ENCODE measurements around the gene YDJC.
"Not testable (repeated sequence)": the region's sequence is repeated elsewhere in the genome, so short reads cannot be mapped to it uniquely, and the experiment has no call there.

The YDJC gene

DNA sequence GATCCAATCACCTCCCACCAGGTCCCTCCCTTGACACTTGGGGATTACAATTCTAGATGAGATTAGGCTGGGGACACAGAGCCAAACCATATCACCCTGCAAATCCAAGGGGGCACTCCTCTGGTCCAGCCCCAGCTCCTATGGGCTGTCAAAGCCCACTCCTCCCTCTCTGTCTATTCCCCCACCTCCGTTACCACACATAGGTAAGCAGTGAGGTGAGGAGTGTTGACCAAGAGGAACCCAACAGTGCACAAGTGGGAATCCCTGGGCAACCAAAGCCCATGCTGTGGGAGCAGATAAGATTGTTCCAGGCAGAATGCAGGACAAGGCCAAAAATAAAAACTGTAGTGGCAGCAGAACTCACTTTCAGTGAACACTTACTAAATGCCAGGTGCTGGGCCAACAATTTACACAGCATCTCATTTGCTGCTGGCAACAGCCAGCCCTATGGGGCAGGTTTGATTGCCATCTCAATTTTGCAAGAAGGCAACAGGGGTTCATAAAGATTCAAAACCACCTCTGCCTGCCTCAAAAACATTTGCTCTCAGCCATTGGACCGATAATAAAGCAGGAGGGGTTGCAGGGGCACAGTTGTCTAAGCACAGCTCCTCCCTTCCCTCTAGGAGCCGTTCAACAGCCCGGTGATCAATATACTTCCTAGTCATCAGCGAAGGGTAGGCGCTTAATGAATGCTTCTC, 21.1 kb upstream of the YDJC start:
- DNase-seq (ENCODE audit: low read depth), result no peak
- peak overlapping the region; percentile 79 for H3K4me3 ChIP-seq (ENCODE audit: low read length)
- TF ChIP-seq, protein P1, sequence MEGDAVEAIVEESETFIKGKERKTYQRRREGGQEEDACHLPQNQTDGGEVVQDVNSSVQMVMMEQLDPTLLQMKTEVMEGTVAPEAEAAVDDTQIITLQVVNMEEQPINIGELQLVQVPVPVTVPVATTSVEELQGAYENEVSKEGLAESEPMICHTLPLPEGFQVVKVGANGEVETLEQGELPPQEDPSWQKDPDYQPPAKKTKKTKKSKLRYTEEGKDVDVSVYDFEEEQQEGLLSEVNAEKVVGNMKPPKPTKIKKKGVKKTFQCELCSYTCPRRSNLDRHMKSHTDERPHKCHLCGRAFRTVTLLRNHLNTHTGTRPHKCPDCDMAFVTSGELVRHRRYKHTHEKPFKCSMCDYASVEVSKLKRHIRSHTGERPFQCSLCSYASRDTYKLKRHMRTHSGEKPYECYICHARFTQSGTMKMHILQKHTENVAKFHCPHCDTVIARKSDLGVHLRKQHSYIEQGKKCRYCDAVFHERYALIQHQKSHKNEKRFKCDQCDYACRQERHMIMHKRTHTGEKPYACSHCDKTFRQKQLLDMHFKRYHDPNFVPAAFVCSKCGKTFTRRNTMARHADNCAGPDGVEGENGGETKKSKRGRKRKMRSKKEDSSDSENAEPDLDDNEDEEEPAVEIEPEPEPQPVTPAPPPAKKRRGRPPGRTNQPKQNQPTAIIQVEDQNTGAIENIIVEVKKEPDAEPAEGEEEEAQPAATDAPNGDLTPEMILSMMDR (conservative IDR thresholded peaks at IDR 0.05; ENCODE audit: low read length), result no peak

DNA sequence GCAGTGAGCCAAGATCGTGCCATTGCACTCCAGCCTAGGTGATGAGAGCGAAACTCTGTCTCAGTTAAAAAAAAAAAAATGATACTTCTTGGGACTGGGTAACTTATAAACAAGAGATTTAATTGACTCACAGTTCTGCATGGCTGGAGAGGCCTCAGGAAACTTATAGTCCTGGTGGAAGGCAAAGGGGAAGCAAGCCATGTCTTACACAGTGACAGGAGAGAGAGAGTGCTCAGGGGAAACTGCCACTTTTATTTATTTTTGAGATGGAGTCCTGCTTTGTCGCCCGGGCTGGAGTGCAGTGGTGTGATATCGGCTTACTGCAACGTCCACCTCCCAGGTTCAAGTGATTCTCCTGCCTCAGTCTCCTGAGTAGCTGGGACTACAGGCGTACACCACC, 20.5 kb upstream of the YDJC start:
- DNase-seq (ENCODE audit: low read depth), result no peak
- H3K4me3 ChIP-seq (ENCODE audit: low read length), result no peak overlapping the region
- TF ChIP-seq, protein P1 (conservative IDR thresholded peaks at IDR 0.05; ENCODE audit: low read length), result no peak

DNA sequence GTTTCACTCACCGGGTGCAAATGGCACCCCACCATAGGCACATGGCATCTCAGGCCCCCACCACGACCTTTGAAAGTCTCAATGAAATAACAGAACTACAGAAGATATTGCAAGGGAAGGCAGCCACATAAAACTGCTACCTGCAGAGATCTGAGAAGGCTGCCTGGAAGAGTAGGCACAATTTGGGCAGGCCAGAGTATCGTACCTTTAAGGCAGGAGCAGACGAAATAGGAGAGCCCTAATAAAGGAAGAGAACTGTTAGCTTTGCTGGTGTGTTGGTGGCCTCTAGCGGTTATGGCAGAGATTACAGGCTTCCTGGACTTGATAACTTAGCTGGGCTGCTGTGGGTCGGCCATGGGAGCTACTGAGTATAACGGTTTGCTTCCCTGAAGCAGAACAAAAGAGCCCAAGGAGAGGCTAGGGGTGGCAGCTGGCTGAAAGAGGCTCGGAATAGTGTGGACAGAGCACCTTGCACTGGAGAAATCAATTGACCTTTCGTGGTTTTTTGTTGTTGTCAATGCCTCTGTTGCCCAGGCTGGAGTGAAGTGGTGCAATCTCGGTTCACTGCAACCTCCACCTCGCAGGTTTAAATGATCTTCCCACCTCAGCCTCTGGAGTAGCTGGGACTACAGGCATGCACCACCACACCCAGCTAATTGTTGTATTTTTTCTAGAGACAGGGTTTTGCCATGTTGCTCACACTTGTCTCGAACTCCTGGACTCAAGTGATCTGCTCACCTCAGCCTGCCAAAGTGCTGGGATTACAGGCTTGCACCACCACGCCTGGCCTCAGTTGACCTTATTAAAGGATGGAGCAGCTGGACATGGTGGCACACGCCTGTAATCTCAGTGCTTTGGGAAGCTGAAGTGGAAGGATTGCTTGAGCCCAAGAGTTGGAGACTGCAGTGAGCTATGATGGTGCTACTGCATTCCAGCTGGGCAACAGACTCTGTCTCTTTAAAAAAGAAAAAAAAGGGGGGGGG, 17.1 kb upstream of the YDJC start:
- TF ChIP-seq, protein P1 (conservative IDR thresholded peaks at IDR 0.05; ENCODE audit: low read length), result peak; percentile 95
- DNase-seq (ENCODE audit: low read depth), result peak; percentile 74

DNA sequence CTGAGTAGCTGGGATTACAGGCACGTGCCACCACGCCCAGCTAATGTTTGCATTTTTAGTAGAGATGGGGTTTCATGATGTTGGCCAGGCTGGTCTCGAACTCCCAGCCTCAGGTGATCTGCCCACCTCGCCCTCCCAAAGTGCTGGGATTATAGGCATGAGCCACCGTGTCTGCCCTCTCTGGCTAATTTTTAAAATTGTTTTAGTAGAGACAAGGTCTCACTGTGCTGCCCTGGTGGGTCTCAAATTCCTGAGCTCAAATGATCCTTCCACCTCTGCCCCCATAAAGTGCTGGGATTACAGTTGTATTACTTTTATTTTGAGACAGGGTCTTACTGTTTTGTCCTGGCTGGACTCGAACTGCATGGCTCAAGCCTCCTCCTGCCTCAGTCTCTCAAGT, 15.7 kb upstream of the YDJC start:
- H3K4me3 ChIP-seq (ENCODE audit: low read length); DNase-seq (ENCODE audit: low read depth): not testable (repeated sequence)

More for the DNA sequence above, 17.1 kb upstream of the YDJC start:
- no peak overlapping the region for H3K4me3 ChIP-seq (ENCODE audit: low read length)

DNA sequence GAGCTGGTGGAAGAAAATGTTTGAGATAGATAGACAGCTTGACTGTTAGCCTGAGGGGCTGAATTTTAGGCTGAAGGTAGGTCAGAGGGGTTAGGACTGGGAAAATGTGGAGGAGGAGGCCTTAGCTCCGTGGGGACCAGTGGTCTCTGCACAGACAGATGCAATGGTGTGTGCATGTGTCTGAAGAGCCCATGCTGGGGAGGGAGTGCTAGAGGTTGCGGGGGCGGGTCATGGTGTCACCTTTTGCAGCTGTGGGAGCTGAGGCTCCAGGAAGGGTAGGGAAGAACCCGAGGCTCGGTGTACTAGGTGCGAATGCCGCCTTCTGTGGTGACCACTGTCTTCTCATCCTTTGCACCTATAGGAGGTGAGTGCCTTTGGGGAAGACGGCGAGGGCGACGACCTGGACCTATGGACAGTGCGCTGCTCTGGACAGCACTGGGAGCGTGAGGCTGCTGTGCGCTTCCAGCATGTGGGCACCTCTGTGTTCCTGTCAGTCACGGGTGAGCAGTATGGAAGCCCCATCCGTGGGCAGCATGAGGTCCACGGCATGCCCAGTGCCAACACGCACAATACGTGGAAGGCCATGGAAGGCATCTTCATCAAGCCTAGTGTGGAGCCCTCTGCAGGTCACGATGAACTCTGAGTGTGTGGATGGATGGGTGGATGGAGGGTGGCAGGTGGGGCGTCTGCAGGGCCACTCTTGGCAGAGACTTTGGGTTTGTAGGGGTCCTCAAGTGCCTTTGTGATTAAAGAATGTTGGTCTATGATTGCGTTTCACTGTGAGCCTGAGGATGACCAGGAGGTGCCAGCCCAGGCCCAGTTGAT, 13.9 kb upstream of the YDJC start:
- no peak for DNase-seq (ENCODE audit: low read depth)
- TF ChIP-seq, protein P1 (conservative IDR thresholded peaks at IDR 0.05; ENCODE audit: low read length), result no peak; the same call in 1 of the 2 replicates
- no peak overlapping the region; the same call in 1 of the 2 replicates for H3K4me3 ChIP-seq (ENCODE audit: low read length)

DNA sequence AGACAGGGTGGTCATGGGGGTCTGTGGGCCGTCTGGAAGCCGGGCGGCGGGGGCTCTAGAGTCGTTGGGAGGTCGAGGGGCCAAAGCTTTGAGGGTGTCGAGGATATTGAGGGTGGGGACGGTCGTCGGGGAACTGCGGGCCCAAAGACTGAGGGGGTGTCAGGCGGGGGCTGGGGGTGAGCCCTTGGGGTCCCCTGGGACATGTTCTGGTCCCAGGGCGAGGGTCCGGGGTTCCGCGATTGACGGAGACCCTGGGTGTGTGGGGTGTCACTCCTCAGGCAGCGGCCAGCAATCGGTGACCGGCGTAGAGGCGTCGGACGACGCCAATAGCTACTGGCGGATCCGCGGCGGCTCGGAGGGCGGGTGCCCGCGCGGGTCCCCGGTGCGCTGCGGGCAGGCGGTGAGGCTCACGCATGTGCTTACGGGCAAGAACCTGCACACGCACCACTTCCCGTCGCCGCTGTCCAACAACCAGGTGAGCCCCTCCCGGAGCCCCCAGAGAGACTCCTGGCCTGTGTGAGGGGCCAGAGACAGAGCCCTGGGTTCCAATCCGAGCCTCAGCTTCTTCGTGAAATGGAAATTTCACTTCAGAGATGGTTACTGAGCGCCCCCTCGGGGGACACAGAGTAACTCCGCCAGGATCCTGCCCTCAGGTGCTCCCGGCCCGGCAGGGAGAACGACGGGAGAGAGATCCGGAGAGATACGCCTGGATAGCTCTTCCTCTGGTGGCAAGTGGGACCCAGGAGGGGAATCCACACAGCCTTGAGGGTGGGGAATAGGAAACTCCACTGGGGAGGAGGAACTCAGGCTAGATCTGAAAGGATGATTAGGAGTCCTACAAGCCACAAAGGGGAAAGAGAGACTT, 13.0 kb upstream of the YDJC start:
- TF ChIP-seq, protein P1 (conservative IDR thresholded peaks at IDR 0.05; ENCODE audit: low read length), result peak; percentile 57
- DNase-seq (ENCODE audit: low read depth), result peak; percentile 35
- peak overlapping the region; percentile 80 for H3K4me3 ChIP-seq (ENCODE audit: low read length)
